GM18858 (cell line): ENCODE measurements around the gene KRT72.

ENCODE experiments used
- ATAC-seq: cut with Tn5 transposase; IDR thresholded peaks from one replicate; pipeline ENCODE4 v1.9.1; 2021; ENCODE audit not compliant: unreplicated experiment

Gene KRT72

DNA sequence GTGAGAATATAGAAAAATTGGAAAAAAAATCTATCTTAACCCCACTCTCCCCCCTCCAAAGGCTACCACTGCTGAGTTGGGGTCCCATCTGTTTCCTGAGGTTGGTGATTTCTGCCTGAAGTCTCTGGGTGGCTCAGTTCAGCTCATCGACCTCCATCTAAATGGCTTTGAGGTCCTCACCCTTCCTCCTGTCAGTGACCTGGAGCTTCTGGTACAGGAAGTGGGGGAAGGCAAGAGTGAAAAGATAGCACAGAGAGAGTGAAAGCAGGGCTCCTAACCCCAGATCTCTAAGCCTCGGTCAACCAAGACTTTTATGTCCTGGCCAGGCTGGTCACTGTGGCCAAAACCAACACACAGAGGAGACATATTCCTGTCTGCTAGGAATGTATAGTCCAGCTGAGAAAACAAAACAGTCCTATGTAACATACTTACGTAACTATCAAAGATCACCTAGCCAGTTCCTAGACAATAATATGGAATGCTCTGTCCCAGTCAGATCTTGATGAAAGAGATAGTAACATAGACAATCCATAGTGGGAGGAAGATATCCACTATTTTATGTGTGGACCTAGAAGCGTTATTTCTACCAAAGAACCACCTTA lies 29.4 kb upstream of the KRT72 start:
- ATAC-seq, result no peak

DNA sequence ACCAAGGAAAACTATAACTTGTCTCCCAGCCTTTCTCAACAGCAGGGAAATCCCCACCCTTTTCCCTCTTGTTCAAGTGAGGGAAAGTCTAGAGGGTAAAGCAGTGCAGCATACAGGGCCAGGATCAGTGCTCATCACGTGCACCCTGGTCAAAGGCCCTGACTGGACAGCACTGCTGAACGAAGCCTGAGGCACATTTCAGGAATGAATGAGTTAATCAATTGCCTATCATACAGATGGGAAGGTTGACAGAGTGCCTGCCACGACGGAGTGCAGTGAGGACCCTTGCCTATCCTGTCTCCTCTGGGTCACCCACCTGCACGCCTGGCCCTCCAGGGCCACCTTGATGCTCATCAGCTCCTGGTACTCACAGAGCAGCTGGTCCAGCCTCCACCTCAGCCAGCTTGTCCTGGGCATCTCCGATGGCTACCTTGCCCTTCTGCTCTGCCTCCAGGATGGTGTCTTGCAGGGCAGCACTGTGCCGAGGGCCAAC lies 28.8 kb upstream of the KRT72 start:
- no peak for ATAC-seq

DNA sequence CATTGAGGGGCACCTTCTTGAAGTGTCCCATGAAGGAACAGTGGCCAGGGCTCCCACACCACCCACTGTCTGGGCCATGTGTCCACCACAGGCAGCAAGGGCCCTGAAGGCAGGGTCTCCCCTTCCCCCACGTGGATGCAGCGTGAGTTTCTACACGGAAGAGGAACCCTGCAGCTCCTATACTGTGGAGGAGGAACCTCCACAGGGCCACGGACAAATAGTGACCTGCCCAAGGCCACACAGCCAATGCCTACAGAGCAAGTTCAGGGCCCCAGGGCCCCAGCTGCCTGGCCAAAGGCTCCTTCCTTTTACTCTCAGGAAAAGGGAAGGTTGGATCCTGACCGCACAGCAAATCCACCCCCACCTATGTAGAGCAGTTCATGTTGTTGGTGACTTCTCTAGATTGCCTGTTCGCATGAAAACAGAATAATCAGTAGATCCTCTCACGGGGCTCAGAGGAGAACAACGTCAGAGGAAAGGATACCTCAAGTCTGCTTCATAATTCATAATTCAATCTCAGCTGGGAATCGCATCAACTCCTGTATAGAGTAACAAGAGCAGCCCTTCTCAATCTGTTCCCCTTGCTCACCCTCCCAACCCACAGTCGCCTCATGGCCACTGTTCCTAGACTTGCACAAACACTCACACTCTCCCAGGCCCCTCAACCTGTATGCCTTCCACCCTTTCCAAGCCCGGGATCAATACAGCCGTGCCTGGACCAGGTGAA lies 28.2 kb upstream of the KRT72 start:
- no peak for ATAC-seq

DNA sequence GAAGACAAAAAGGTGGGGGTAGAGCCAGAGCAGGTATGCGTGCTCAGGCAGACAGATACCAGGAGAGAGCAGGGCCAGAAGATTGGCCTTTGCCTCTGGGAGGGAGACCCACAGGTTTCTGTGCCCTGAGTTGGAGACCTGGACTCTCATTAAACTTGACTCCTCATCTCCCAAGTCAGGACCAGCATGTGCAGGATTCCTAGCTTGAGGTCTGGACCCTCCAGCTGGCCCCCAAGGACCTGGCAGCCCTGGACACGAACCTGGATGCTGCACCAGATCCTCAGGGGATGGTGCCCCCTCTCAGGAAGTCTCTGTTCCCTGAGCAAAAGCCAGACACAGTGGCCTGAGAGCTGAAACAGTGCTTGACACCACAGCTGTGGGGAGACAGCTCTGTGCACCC lies 27.6 kb upstream of the KRT72 start:
- no peak for ATAC-seq

DNA sequence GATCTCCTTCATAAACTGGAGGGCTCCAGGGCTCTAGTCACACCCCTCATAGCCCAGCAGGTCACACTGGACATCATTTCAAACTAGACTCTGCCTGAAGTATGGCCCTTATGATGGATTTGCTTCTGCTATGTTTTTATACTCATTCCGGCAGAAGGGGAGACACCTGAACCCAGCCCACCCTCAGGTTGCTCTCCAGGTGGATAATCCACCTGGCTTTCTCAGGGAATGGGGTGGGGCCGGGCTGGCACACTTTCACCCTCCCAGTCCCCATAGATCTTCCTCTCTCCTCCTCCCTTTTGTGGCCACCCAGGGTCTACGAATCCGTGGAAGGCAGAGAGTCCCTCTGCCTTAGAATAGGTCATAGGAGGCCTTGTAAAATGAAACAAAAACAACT lies 26.8 kb upstream of the KRT72 start:
- ATAC-seq, result no peak

DNA sequence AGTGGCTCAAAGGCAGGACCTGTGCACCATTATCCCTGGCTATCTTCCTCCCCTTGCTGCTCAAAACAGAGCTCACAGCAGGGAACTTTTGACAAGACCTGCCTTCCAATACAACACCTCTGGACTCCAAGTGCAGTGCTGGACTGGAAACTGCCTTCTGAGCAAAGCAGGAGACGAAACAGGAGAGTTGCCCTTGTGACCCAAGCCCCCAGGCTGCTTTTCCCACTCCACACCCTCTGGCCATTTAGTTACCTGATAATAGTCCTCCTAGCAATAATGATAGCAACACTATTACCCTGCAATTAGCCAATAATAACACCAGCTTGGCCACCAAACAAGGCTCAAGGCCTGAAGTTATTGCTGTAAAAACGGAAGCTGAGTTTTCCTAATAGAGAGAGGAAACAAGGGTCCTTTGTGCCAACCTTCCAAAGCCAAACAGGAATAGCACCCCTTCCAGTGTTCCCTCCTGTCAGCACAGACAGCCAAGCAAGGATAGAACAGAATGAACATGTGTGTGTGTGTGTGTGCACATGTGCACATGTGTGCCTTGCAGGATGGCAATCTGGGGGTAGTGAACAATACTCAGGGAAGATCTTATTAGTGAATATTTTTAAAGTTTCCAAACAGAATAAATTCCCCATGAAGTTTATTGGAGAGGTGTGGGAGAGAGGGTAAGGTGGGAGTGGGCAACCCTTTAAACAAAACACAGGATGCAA lies 26.3 kb upstream of the KRT72 start:
- no peak for ATAC-seq

DNA sequence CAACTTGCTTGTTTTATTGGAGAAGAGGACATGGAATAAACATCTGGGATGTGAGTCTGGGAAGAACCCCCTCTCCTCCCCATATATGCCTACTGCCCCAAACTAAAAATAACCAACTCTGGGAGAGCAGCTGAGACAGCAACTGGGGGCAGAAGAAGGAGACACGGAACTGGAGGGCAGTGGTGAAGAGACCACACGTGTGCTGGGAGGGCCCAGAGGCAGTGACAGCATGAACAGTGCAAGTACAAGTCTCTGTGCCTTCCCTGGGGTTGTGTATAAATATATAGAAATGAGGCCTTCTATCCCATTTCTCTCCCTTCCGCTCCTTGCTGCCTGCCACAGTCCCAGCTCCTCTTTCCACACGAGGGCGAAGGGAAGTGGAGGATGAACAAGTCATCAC lies 21.1 kb upstream of the KRT72 start:
- no peak for ATAC-seq

DNA sequence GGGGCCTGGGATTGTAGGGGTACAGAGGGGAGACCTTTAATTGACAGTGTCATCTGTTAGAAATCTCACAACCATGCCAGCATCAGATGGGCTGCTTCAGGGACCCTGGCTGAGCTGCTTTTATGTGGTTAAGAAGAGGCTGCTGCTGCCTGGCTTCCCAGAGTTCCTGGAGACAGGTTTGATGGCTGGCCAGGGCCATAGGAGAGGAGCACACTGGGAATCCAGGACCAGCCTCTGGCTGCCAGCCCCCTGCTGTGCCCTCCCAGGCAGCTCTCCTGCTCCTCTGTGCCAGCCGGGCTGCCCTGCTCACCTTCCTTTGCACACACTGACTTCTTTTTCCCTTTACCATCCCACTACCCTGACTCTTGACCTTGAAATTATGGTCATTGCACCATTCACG lies 17.6 kb upstream of the KRT72 start:
- ATAC-seq, result no peak

DNA sequence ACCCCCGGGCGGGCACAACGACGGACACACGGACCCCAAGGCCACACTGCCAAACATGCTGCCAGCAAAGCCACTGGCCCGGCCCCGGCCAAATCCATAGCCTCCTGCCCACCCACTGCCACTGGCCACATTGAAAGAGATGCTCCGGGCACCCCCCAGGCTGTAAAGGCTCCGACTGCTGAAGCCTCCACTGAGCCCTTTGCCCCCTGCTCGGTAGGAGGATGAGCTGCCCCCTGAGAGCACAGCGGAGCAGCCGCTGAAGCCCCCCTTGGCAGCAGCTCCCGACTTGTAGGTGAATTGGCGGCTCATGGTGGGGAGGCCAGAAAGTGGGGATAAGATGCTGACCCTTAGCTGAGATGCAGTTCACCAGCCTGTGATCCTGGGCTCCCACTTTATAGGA lies 17.0 kb upstream of the KRT72 start, which contains the start of gene KRT73:
Gene KRT73, minus strand, starts transcription at position 344 of the 400 bp plus-strand sequence. Its CDS starts 35 bp downstream, at position 309.
- ATAC-seq, result no peak

DNA sequence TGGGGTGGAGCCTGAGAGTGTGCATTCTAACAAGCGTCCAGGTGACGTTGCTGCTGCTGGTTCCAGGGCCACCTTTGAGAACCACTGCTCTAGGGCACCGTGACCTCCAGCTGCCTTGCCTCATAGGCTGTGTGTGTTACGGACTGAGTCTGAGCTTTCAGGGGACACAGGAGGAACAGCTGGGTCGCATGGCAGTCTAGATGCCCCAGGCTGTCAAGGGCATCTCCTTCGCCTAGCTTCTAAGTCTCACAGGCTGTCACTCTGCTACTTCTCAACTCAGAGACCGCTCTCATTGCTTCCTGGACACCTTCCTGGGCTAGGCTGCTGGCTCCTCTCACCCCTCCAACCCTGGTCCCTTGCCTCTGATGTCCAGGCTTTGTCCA lies 16.1 kb upstream of the KRT72 start:
- ATAC-seq, result no peak

DNA sequence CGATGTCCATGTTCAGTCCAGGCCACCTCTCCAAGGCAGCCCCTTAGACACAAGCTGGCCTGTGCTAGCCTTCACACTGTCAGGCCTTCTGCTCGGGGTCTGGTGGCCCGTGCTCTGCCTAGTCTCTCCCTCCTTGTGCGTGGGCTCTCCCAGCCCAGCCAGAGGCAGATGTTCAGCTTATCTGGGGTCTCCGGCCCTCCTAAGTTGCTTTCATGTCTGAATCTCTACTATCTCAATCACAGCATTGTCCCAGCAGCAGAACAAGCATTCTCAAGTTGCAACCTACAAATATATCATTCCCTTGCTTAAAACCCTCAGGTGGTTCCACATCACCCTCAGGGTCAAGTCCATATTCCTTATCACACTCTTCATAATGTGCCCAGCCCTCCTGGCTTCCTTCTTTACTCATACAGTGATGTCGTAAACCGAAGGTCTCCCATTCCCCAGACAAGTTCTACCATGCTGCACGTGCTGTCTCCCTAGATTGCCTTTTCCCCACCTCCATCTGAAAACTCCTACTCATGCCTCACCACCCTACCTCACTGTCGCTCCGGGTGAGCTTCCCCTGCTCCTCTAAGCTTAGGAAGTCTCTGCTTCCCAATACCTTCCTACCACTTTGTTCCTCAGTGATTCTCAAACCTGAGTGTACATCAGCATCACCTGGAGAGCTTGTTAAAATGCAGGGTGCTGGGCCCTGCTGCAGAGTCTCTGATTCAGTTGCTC lies 15.6 kb upstream of the KRT72 start:
- no peak for ATAC-seq

DNA sequence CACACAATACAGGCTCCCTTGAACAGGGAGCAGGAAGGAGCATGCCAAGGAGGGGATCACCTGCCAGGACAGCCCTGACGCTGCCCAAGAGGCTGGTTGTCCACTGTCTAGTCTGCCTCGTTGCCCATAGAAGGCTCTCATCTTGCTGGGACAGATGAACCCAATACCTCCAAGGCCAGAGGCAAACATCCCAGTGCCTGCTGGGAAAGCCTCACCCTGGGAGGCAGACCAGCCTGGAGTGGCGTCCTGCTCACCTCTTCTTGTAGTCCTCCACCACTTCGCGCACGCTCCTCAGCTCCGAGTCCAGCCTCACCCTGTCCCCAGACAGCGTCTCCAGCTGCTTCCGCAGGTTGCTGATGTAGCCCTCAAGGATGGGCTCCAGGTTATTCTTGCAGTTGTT lies 14.6 kb upstream of the KRT72 start:
- no peak for ATAC-seq

DNA sequence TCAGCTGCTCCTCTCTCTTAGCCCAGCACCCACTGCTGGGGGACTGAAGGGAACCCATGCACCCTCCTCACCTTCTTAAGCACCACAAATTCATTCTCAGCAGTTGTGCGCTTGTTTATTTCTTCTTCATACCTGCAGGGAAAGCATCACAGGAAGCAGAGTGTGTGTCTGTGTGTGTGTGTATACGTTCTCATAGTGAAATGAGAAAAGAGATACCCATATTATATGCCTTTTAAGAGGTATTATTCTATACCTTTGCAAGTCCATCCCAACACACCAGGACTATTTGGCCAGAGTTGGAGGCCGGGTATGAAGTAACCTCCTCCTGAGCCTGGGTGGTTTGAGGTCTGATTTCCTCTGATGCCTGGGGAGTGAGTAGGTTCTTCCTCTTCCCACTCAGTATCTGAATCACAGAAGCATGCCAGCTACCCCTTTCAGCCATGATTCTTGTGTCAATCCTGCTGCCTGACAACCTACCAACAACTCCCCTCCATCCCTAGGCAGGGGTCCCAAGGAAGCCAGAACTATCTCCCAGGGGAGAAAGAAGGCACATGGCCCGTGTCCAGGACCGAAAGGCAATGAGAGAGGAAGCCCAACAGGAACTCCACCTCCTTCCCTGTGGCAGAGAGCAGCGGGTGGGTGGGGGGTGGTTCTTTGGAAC lies 14.1 kb upstream of the KRT72 start:
- ATAC-seq, result no peak

DNA sequence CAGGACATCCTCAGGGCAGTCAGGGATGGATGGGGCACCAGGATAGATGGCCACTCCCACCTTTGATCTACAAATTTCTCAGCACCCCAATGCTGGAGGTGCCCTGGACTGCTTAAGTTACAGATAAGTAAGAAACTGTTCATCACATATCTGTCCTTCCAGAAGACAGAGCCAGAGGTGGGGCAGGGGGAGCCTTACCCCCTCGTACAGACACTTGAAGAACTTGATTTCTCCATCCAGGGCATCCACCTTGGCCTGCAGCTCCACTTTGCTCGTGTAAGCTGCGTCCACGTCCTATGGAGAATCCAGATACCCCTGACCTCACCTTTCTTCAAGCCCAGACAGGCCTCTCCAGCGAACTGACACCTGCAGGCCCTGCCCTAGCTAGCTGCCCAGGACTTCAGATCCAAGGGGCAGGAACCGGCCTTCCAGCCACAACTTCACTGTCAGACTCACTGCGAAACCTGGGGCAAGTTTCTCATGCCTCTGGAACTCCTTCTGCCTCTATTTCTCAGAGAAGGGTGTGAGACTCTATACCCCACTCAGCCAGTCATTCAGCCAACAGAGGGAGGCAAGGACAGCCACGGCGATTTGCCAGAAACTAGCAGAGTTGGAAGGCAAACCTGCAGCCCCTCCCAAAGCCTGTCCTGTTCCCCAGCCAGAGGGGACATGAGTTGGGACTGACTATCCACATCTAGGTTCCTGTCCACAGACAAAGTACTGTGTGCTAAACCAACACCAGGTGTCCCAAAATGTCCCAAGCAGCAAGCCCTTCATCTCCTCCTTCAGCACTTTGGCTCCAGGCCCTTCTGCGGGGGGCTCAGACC lies 13.3 kb upstream of the KRT72 start:
- ATAC-seq, result no peak

DNA sequence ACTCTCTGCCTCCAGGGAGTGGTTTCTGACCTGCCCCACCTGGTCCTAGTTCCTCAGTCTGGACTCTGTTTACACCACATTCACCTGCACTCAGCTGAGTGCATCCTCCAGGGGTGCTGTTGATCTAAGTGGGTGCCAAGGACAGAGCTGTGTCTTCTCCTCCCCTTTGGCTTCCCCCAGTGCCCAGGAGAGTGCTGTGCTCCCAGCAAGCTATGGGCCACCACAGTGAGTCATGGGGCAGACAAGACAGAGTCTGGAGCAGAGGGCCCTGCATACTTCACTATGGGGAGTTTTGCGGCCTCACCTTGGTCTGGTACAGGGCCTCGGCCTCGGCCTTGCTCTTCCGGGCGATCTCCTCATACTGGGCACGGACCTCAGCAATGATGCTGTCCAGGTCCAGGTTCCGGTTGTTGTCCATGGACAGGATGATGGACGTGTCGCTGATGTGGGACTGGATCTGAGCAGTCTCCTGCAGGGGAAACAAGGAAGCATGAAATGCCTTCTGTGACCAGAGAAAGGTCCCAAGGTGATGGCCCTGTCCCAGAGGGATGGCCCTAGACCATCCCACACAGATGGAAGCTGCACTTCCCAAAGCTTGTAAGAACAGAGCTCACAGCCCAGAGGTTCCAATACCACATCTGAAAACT lies 12.2 kb upstream of the KRT72 start:
- no peak for ATAC-seq

DNA sequence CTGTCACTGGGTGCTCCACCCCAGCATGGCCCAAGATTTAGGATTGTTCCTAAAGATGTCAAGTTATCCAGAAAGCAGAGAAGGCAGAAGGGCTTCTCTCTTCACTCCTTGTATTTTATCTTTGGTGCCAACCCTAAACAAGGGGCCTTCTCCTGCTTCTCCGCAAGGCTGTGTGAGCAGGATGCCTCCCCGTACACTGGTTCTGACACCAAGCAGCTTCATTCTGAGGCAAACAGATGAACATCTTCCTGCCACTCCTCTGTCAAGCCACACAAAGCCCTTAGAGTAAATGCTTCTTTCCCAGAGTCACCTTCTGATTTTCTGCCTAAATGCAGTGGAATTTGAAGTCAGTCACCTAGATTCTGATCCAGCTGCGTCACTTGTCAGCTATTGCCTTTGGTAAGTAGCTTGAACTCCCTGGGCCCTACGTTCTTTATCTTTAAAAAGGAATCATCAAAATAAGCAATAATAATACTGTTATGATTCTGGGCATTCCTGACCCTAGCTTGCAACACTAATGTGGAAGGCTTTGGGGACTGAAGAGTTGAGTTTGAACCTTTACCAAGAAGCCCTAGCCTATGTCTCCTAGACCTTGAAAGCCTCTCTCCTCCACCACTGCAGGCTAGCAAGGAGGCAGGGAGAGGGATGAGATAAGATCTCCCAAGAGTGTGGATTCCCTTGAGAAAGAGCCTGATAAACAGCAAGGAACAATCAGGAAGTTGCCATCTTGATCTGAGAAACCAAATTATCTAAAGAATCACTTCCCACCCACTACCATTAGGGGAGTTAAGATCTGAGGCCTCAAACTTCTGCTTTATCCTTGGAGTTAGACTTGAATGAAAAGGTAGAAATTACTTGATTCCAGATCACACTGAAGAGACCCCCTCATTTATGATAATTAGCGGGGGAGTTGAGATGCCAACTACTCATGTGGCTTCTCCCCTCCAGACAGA lies 11.4 kb upstream of the KRT72 start:
- no peak for ATAC-seq

DNA sequence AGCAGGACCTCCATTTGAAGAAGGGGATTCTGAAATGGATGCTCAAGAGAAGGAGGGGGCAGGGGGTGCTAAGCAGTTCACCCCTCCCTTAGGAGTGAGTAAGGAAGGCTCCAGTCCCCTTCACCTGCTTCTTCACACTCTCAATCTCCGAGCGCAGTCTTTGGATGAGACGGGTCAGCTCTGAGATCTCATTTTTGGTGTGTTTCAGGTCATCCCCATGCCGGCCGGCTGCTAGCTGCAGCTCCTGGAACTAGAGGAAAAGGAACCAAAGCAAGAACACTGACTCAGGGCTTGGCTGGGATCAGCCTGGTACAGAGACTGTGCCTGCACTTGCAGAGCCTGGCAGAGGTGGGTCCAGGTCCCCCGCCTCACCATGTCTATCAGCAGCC lies 9.8 kb upstream of the KRT72 start:
- ATAC-seq, result no peak

DNA sequence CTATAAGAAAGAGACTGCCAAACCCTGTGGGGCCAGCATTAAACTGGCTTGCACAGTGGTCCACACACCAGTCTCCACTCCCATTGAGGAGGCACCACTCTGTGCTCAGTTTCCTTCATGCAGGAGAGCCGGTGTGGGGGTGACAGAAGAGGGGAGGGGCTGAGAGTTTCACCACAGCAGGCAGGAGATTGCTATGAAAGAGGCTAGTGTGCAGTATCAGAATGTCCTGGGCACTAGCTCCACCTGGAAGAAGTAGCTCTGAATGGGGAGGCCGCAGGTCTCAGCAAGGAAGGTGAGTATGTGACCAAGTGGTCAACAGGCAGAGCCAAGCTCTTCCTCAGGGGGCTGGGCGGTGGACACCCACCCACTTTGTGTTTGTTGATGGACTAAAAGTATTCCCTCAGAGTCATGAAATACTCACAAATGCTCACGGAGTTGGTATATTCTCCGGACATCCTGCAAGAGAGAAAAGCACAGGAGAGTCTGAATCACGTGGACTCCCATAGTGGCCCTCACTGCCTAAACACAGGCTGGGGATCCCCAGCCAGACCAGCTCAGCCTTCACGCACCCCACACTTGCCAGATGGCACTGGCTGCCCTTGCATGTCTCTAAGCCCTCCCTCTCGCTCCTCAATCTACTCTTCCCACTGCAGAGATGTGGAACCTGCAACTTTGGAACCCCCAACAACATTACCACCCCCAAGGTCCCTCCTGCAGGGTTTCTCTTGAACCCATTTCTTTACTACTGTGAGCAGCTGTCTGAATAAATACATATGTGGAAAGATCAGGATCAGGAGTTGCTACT lies 7.8 kb upstream of the KRT72 start:
- no peak for ATAC-seq
